HTERT RPE-1 (cell line): ENCODE results near the gene TYW1.
"Not testable (repeated sequence)": the region's sequence is repeated elsewhere in the genome, so short reads cannot be mapped to it uniquely, and the experiment has no call there.

Source experiments
- in situ Hi-C: fragments of 300-500 bp; cut with MboI; formaldehyde crosslinking; loops from 4 replicates; pipeline ENCODE4 v1.14.3; 2020; ENCODE audit warnings: low sequenced_read_pairs

TYW1 gene

DNA sequence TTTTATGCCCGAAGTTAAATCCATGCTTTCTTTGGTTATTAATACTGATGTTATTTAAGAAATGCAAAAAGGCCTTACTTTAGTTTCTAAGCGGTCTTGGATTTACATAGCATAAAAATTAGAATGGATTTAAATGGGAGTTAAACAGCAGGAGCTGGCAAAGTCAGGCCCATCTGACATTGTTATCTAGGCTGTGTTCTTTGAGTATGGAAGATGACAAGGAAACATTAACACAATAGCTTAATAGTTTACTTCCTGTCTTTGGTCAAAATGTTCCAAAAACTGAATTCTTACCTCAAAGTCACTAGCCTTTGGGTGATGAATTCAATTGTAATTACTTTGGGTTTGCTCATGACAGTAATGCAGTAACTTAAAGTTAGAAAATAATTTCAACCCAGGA, 123.9 kb downstream of the TYW1 start:
- in situ Hi-C loops, result not testable (repeated sequence)

GRCh38 chr7:67128257-67128656, 131.6 kb downstream of the TYW1 start:
- in situ Hi-C loops, result not testable (repeated sequence)

DNA sequence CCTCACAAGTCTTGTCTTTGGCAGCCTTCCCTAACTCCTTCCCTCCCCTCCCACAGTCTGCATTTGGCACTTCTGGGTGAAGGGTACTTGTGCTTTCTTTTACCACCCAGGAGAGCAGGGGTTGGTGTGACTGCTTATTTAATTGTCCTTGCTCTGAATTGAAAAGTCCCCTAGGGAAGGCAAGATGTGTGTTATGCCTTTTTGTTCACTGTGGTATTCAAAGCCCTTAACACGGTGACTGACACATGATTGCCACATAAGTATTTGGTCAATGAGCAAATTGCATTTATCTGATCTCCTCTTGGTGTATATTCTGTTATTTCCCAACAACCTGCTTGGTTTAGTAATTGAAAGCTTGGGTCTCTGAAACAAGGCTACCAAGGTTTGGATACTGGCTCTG, 134.1 kb downstream of the TYW1 start:
- in situ Hi-C loops, result not testable (repeated sequence)

- in situ Hi-C loops, result not testable (repeated sequence)
These were observed 138.3 kb downstream of the TYW1 start for GRCh38 chr7:67134912-67135311.

GRCh38 chr7:67135617-67136486, 139.2 kb downstream of the TYW1 start:
- in situ Hi-C loops, result not testable (repeated sequence)

GRCh38 chr7:67137489-67137888, 140.9 kb downstream of the TYW1 start:
- in situ Hi-C loops, result not testable (repeated sequence)

- in situ Hi-C loops, result not testable (repeated sequence)
These were observed 143.2 kb downstream of the TYW1 start for GRCh38 chr7:67139876-67140275.

DNA sequence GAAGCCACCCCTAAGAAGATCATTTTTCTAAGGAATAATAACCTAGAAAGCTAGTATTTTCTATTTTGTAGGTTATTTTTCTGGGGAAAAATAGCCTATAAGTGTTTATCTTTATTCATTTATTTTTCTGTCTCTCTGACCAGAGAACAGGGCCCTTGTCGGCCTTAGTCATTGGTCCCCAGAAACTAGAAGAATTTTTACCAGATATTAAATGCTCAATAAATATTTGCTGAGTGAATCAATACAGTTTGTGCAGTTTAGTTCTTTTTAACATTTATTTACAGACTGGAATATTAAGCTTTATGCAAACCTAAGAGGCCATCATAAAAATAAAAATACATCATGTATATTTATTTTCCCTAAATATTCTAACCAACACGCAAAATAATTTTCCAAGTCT, 144.4 kb downstream of the TYW1 start:
- in situ Hi-C loops, result not testable (repeated sequence)

GRCh38 chr7:67143091-67143786, 146.6 kb downstream of the TYW1 start:
- in situ Hi-C loops, result not testable (repeated sequence)

GRCh38 chr7:67145581-67146193, 149.1 kb downstream of the TYW1 start:
- in situ Hi-C loops, result not testable (repeated sequence)

DNA sequence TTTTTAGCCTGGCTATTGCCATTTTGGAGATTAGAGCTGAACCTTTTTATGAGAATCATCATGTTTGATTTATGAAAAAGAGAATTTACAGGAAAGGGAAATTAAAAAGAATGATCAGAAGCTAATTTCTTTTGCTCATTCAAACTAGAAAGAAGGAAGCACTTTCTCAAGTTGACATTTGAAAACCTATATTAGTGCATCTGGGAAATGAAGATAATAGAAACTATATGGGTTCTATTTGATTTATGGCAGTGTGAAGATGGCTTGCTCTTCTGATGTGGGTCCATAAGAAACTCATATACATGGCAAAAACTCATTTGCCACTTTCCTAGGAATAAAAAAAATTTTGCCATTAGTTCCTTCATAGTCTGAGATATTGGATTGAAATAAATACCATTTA, 152.5 kb downstream of the TYW1 start:
- in situ Hi-C loops, result not testable (repeated sequence)

GRCh38 chr7:67154374-67154773, 157.7 kb downstream of the TYW1 start:
- in situ Hi-C loops, result not testable (repeated sequence)

- in situ Hi-C loops, result not testable (repeated sequence)
These were observed 159.4 kb downstream of the TYW1 start for GRCh38 chr7:67156064-67156463.

DNA sequence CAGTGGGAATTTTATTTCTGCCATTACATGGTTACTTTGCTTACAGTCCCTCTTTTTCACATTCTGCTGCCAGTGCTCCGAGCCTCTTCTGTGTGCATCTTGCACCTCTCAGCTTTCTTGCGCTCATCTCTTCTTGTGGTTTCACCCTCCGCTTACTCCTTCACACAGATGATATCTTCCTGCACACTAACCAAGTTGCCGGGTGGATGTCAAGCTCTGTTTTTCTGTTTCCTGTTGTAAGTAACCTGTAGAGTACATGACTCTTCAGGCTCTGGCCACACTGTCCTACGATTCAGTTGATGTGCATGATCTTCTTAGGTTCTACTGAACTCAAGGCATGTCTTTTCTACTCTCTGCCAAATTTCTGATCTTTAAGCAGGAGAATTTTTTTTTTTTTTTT, 166.7 kb downstream of the TYW1 start:
- in situ Hi-C loops, result not testable (repeated sequence)

- in situ Hi-C loops, result not testable (repeated sequence)
These were observed 174.5 kb downstream of the TYW1 start for GRCh38 chr7:67171151-67171550.

DNA sequence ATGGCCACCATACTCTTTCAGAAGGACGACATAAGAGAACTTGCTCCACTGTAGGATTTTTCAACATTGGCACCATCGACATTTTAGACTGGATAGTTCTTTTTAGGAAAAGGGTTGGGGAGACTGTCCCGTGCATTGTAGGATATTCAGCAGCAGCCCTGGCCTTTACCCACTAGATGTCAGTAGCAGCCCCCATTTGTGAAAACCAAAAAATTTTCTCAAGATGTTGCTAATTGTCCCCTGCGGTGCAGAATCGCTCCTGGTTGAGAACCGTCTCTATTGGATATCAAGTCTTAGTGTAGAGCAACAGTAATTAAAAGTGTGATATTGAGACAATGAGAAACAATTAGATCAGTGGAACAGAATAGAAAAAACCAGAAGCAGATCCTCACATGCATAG, 180.1 kb downstream of the TYW1 start:
- in situ Hi-C loops, result not testable (repeated sequence)

GRCh38 chr7:67178915-67179688, 182.5 kb downstream of the TYW1 start:
- in situ Hi-C loops, result not testable (repeated sequence)

GRCh38 chr7:67182956-67183750, 186.5 kb downstream of the TYW1 start:
- in situ Hi-C loops, result not testable (repeated sequence)

DNA sequence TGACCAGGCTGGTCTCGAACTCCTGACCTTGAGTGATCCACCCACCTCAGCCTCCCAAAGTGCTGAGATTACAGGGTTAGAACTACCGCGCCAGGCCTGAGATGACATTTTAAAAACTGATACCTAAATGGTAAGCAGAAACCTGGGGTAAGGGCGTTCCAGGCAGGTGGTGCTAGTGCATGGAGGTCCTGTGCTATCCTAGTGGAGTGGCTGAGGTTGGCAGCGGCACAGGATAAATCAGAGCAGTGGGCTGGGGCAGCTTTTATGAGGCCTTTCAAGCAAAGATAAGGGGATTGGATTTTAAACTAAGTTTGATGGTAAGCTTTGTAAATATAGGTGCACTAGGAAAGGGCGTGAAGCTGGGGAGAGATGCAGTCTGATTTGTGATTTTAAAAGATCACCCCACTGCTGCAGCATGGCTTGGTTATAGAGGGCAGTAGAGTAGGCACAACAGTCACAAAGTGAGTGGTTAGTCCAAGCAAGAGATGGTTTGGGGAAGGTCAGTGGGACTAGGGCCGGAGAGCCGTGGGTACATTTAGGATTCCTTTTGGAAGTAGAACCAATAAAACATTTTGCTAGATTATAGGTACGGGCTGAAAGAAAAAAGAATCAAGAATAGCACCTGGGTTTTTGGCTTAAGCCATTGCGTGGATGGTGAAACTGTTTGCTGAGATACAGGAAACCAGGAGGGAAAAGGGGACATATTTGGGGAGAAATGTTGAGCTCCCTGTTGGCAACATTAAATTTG, 188.5 kb downstream of the TYW1 start:
- in situ Hi-C loops, result not testable (repeated sequence)
